Occipital lobe (tissue), 2 donors: ENCODE measurements around the gene DPP6. TPM values are rescaled to one million over a fixed set of nuclear protein-coding genes. Genes with fewer than 3 reads are reported as not detected.

Experiments
- DNase-seq: peaks from one replicate; lab custom pipeline; 2025; lab: John Stamatoyannopoulos, UW
- total RNA-seq: library from RNA; depleted of rRNA; stranded (reverse); fragments of >200 nt; gene quantifications from one replicate; pipeline ENCODE4 v1.2.3, GENCODE V29; 2014

Gene DPP6
- total RNA-seq, 1 donor from 2014 or later: 36.7 TPM

DNA sequence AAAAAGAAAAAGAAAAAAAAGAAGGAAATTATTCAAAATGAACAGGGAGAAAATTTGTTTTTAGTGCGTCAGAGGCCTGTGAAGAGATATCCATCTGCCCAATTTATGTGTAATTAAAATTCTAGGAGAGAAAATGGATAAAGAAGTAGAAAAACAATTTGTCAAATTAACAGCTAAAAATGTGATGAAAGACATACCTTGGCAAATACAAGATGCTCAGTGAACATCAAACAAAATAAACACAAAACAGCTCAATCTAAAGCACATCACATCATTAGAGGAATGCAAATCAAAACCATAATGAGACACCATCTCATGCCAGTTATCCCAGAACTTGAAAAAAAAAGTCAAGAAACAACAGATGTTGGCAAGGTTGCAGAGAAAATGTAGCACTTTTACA, 477.9 kb downstream of the DPP6 start:
- DNase-seq: no peak

DNA sequence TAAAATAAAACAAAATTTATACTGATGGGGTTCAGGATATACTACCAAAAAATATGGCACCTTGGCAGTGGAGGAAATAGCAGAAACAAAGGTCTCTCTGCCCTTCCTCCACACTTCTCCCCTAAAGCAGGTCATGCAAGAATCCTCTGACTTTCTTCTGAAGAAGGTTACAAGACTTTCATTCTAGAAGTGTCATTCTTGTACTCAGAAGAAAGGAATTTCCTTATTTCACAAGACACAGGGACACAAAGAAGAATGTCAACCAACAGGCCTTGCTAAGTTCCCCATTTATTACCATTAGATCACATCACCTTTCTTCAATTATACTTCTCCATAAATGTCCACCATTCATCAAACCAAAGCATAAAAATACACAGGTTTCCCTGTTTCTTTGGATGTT, 480.6 kb downstream of the DPP6 start:
- no peak for DNase-seq

DNA sequence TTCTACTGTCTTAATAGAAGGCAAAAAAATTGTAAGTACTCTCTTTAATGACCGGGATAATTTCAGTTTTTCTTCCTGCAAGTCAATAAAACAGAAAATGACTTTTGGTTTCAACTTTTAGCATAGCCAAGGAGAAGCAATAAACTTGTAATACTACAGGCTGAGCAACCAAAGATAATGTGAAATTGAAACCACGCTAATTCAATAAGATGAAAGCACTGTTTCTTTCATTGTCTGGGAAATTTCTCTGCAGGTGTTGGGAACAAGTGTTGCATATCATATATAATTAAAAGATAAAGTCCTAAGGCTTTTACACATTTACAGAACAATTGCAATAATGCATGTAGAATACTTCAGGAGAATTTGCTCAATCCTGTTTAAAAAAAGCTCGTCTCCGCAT, 488.4 kb downstream of the DPP6 start:
- no peak for DNase-seq

DNA sequence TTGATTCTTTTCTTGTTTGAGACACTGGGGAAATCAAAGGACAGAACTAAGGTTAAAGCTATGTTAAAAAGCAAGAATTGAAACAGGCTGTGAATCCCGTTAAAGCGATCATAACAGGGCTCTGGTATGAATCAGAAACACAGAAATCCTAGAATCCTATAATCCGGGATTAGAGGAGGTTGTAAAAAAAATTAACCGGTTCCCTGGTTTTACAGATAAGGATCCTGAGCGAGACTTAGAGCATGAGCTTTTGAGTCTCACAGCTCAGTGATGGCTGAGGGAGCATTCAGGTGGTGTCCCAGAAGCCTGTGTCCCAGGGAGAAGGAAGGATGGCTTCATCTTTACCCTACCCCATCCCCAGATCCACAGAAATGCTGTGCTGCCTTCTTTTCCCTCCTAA, 489.4 kb downstream of the DPP6 start:
- no peak for DNase-seq

DNA sequence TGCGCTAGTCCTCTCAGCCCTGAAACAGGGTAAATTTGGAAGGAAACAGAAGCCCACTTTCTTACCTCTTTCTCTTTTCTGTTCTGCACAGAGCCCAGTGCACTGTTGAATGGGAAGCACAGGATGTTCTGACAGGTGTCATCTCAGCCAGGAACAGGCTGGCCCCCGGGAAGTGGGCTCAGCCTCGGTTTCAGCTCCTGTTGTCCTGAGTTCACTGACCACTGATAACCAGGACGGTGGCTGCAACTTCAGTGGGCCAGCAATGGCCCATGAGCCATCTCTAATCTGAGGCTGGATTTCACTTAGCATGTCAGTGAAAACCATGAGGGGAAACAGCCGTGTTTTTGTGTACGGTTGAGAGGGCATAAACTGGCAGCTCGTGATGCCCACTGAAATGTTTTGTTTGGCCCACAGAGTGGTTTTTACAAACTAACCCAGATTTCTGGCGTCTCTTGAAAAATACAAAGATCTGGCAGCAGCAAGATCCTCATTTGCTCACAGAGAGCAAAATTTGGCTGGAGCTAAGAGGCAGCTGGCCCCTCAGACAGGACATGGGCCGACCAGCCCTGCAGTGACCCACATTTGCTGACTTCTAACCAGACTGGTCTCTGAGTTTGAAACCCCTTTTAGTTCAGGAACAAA, 494.9 kb downstream of the DPP6 start:
- DNase-seq: no peak

DNA sequence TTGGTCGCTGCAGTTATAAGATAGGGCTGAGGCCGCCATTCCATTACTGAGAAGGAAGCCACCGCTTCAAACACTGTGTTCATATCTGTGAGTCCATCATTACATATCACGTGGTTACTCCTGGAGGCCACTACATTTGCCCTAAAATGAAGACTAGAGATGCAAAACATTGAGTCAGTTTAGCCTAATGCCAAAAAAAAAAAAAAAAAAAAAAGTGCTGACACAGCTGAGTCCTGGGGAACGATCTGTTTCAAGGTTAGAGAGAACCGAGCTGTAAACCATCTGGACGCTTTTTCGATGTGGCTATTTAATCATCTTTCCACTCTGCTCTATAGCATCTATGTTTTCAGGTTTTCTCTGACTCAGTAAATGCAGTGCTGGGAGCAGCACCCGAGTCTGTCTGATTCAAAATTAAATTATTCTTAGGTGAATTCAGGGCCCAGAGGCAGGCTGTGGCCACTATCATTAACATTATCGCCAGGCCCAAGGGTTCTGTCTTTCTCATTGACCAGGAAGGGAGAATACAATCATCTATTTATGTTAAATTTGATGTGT, 501.6 kb downstream of the DPP6 start:
- DNase-seq: no peak

DNA sequence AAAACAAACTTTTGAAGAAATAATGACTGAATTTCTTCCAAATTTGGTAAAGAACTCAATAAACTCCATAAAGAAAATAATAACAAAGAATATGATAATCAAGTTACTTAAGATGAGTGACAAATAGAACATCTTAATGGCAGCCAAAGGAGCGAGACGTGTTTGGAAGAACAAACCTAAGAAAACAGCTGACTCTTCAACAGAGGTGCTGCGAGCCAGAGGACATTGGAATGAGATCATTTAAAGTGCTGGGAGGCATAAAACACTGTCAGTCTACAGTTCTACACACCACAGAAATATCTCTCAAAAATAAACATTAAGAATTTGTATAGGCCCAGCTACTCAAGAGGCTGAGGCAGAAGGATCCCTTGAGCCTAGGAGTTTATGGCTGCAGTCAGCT, 507.3 kb downstream of the DPP6 start:
- DNase-seq: no peak

DNA sequence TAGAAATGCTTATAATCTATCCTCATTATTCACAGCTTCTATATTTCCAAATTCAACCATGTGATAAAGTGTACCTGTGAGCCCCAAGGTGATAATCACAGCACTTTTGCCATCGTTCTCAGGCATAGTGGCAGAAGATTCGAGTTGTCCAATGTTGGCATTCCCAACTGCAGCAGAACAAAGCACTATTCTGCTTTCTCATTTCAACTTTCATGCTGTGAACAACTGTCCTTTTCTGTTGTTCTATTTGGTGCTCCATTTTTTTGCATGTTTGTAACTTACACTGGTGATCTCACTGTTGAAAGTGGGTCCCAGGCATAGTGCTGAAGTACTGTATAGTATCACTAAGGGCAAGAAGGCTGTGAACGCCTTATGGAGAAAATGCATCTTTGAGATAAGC, 512.5 kb downstream of the DPP6 start:
- no peak for DNase-seq

DNA sequence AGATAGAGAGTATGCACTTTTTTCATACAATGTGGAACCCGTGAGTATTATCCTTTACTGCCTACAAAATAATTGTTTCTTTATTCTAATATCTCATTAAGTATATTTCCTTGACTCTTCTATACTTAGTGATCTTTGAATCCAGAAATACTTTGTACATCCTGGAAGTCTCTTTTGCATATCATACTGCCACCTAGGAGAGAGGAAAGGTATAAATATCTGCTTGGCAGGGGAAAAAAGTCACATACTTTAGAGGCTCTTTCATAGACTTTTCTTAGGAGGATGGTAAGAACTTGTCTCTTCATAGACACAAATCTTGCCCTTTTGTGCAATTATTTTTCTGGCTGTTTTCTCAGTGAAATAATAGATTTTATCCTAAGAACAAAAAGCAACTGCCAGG, 514.7 kb downstream of the DPP6 start:
- no peak for DNase-seq

DNA sequence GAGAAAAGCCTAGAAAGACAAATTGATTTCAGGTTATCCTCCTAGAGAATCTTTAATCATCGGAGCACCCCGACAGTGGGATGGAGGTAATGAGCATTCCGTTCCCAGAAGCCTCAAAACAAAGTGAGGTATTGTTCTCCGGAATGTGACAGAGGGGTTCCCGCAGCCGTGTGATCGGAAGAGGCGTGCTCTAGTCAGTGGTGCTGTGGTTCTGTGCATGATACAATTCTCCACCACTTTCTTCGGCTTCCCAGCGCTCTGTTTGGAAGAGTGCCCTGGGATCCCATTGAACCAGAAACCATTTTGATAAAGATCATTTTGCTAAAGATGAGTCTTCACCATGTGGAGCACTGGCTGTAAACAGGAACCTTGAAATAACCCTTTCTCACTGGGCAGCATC, 516.1 kb downstream of the DPP6 start:
- DNase-seq: no peak

DNA sequence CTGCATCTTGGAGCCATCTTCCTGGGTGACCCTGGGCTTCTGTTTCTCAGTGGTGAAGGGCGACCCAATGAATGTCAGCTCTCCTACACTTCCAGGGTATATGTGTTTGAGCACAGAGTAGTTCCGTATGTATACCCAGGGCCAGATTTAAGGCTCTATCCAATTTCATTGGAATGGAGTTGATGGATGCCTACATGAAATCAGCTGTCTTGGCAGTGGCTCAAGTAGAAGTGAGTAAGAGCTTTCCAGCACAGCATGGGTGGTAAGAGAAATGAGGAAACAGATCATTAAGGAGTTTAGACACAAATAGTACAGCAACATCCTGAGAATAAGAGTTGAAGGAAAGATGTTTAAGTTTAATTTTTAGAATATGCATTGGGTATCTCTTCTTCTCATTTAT, 517.7 kb downstream of the DPP6 start:
- DNase-seq: no peak

DNA sequence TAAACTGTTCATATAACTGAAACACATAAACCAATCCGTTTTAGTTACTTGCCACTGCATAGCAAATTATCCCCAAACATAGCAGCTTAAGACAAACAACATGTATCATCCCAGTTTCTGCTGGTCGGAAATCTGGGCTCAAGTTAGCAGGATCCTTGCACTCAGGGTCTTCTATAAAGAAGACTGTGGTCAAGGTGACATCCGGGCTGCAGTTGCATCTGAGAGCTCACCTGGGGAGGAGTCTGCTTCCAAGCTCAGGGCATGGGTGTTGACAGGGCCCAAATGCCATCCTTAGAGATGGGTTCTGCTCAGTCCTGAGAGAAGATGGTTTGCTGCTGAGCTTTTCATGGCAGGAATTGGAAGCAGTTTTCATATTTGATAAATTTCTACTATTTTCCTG, 519.6 kb downstream of the DPP6 start:
- no peak for DNase-seq

DNA sequence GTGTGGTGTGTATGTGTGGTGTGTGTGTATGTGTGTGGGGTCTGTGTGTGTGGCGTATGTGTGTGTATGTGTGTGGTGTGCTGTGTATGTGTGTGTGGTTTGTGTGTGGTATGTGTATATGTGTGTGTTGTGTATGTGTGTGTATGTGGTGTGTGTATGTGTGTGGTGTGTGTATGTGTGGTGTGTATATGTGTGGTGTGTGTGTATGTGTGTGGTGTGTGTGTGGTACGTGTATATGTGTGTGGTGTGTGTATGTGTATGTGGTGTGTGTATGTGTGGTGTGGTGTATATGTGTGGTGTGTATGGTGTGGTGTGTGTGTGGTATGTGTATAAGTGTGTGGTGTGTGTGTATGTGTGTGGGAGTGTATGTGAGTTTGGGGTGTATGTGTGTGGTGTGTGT, 522.0 kb downstream of the DPP6 start:
- no peak for DNase-seq

DNA sequence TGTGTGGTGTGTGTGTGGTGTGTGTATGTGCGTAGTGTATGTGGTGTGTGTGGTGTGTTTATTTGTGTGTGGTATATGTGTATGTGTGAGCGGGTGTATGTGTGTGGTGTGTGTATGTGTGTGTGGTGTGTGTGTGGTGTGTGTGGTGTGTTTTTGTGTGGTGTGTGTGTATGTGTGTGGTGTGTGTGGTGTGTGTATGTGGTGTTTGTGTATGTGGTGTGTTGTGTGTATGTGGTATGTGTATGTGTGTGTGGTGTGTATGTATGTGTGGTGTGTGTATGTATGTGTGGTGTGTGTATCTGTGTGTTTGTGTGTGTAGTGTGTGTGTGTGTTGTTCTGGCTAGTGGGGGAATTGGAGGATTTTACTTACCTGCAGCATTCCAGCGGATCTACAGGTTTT, 523.3 kb downstream of the DPP6 start:
- no peak for DNase-seq

DNA sequence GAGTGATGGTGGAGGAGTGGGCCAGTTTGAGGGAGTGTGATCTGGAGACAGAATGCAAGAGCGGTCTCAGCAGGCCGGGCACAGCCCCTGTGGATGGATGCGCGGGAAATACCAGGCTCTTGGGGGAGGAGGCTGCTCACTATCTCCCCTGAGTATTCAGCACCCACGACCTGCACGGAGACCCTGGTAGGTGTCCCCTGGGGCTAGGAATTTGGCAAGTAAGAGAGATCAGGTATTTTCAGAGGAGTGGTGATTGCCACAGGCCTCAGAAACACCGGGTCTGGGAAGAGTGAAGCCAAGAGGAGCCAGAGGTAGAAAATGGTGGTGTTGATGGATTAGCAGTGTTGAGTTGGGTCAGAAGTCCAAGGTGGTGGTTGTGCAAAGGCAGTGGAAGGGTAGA, 524.4 kb downstream of the DPP6 start:
- no peak for DNase-seq

DNA sequence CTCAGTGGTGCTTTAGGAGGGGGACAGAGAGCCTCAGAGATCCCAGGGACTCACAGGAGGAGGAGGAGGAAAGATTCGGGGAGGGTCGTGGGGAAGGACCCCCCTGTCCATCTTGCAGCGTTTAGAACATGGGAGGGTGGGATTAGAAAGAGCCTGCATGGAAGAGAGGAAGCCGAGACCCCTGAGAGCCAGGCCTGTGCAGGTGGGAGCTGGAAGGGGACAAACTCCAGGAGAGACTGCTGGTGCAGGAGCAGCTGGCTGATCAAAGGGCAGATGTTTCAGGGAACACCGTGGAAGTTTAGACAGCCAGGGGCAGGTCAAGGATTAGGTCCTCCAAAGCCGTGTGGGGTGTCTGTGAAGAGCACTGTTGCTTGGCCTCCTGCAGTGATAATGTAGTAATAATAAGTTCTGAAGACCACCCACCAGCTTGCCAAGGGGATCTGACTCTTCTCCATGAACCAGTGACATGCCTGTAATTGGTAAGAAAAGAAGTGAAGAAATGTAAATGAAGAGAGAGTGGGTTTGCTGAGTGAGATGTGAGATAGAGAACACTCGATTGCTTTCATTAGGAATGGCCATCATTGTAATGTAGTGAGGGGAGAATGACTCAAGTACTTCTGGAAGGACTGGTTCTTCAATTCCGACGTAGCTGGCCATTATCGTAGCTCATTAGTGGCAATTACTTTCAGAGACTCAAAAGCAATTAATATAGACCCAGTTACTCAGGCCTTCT, 525.1 kb downstream of the DPP6 start:
- no peak for DNase-seq

DNA sequence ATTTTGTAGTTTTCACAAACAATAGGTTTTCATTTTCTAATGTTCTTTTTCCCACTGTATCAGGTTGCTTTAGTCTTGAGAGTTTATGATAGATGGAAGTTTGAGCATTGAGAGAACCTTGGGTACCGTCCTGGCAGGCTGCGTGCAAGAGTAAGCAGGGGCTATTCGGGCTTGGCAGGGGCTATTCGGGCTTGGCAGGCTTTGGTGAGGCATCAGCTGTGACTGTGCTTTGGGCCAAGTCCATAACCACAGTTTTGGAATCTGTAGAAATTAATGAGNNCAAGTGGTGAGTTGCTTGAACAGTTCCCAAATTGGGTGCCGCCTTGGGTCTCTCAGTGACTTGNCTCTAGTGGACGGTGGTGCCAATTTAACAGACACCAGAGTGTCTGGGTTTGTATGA, 526.1 kb downstream of the DPP6 start:
- DNase-seq: no peak

DNA sequence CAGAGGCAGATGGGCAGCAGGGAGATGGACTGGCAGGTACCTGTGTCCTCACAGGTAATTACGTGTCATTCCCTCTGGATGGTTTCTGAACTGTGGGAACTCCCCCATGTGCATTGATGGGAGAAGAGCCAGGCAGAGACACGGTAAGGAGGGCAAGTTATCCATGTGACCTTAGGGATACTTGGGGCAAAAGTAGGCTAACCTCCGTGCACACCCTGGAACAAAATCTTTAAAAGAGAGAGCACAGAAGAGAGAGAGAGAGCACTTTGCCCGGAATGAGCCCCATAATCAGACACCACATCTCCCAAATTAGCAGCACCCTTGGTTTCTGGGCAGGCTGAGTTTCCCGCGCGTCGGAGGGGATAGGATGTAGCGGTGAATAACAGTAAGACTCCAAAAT, 527.5 kb downstream of the DPP6 start:
- DNase-seq: no peak

DNA sequence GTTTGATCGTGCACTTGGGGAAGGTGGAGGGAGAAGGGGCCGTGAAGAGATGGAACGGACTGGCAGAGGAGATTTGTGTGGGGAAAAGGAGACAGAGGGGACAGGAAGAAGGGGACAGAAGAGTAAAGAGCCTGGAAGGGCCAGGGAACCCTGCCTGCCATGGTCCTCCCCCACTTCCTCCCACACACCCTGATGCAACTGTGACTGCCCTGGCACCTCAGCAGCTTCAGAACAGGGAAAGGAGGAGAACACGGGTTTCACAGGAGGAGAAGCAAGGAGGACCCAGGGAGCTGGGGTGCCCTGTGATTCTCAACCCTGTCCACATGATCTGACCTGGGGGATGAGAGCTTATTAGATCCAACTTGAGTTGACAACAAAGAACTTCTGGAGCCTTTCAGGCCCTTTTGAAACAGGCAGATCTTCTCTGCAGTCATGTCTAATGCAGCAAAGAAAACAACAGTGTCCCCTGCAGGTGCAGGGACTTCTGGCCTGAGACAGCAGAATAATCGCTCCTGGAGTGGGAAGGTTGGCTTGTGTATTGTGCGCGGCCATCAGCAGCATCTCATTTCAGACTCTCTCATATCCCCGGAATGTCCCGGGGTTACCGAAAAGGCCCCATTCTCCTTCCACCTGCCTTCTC, 529.2 kb downstream of the DPP6 start:
- DNase-seq: no peak

DNA sequence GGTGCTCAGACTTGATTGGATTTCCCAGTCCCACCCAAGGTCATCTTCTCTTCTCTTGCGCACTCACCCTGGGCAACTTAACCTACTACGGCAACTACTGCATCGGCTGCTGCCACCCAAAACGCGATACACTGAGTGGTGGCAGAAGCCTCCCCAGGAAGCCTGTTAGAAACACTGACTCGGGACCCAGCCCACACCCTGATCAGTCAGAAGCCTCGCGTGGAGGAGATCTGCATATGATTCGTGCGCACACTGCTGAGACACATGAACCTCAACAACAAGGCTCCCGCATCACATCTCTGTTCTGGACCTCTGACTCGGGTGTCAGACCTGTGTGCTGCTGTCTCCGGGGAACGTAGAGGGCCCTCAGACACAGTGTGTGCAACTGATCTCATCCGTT, 531.3 kb downstream of the DPP6 start:
- no peak for DNase-seq

DNA sequence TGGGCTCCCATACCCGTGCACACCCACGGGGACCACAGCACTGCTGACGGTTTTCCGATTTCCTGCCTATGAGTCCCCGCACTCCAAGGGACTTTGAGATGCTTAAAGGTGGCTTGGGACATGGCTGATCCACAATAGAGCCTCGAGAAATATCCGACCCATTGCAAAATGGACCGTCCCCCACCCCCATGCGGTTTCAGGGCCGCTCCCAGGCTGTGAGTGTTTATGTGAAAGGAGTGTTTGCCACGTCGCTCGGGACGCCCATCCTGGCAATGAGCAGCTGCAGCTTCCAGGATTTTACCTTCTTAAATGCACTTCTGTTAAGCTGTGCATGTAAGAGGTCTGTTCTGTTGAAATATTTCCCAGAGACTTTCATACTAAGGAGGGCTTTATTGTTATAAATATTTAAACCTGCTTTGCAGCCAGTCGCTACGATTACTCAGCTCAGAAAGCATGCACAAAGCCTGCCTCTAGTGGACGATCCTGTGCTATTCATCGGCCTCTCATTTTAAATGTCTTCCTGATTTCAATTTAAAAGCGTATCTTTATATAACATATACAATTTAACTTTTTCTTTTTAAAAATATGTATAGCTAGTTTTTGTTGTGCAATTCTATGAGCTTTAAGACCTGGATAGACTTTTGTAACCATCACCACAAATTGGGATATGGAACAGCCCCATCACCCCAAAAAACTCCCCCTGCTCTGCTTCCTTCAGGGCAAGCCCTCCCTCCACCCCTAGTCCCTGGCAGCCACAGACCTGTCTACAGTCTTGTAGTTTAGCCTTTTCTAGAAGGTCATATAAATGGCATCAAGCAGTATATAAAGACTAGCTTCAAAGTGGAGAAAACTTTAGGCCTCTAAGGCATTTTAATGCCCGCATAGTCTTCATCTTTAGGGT, 532.4 kb downstream of the DPP6 start:
- no peak for DNase-seq

DNA sequence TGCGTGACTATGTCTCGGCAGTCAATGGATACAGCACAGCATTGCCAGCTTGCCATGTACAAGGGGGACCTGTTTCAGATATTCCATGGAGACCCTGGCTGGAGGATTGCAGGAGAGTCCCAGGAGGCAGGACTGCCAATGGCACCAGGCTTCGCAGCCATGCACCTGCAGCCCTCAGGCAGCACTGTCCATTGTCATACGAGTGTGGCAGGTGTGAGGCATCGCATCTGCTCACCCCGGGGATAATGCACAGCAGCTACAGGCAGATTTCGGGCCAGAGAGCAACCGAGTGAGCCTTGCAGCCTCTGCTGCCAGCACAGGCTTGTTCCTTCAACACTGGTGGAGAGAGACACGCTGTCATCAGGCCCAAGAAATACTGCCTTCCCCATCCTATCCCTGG, 535.6 kb downstream of the DPP6 start:
- no peak for DNase-seq
